AG04450 (cell line): ENCODE results near the gene COBL. TPM values are rescaled to one million over a fixed set of nuclear protein-coding genes. Genes with fewer than 3 reads are reported as not detected.

Experiments
- CTCF ChIA-PET: fragments of 300-600, 350-600 bp; formaldehyde crosslinking; extraction: SDS; loops from one replicate; lab custom pipeline; 2022; ENCODE audit warnings: antibody characterized with exemption, inconsistent platforms; lab: Charles Lee
- POLR2A ChIA-PET: fragments of 350-600 bp; formaldehyde crosslinking; extraction: SDS; loops from one replicate; lab custom pipeline; 2021; ENCODE audit warnings: antibody characterized with exemption, inconsistent platforms; lab: Yijun Ruan, JAX
- DNase-seq: peaks from one replicate; pipeline ENCODE4 v3.0.0-alpha.2; 2011; ENCODE audit warnings: low read depth, low spot score
- H3K27ac ChIP-seq: one replicate; pipeline ENCODE4 v1.5.1; 2012; ENCODE audit warnings: low read depth, low read length, control low read depth
- H3K27me3 ChIP-seq: one replicate; pipeline ENCODE4 v1.6.0; 2012; ENCODE audit warnings: low read length; ENCODE audit not compliant: control insufficient read depth, insufficient read depth
- H3K4me3 ChIP-seq: 2 replicates; pipeline ENCODE4 v1.5.1; 2011; ENCODE audit warnings: mild to moderate bottlenecking, low read depth, low read length, control low read depth
- H3K9me3 ChIP-seq: 2 replicates; pipeline ENCODE4 v1.5.1; 2012; ENCODE audit warnings: low read length; ENCODE audit not compliant: control insufficient read depth, insufficient read depth
- polyA plus RNA-seq: library from polyadenylated mRNA; depleted of rRNA; stranded (reverse); fragments of >200 nt; gene quantifications from 2 replicates; pipeline ENCODE4 v1.2.3, GENCODE V29; 2011
- TF ChIP-seq, protein P1 (sequence below): IDR thresholded peaks from 2 replicates; pipeline ENCODE4 v1.5.1; 2011; ENCODE audit warnings: low read depth, low read length, control low read depth, inconsistent platforms

The COBL gene
- polyA plus RNA-seq, 1 experiment = 0.06 TPM

DNA sequence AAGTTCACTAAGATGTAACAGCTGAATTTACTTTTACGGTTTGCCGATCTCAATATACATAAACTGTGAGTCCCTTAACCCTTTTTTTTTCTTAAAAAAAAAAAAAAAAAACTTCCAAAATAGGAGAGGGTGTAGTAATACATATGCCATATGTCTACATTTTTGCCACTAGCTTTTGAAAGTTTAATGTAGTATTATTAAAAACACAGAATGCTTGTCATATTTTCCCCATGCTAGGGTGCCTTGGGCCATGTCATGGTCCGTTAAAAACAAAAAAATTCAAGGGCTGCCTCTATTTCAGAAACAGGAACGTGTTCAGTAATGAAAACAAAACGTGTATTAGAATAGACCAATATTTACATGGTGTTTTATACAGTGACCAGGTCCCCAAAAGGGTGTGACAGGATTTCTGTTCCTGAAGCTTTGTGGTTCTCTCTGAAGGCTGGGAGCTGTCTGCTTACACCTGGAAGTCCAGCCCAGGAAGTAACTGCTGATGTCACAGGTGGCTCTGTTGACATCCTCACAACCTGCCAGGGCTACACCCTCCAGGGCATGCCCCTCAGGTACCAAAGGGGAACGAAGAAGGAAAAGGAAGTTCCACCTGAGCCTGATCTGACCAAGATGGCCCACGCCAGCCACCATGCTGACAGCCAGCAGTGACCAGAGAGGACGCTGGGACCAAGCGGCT is 79.0 kb downstream of the COBL start:
- H3K27me3 ChIP-seq = no peaks in the 10 kb centered on the region
- CTCF ChIA-PET = no interaction called here
- no peak overlapping the region for H3K4me3 ChIP-seq
- TF ChIP-seq, protein P1, sequence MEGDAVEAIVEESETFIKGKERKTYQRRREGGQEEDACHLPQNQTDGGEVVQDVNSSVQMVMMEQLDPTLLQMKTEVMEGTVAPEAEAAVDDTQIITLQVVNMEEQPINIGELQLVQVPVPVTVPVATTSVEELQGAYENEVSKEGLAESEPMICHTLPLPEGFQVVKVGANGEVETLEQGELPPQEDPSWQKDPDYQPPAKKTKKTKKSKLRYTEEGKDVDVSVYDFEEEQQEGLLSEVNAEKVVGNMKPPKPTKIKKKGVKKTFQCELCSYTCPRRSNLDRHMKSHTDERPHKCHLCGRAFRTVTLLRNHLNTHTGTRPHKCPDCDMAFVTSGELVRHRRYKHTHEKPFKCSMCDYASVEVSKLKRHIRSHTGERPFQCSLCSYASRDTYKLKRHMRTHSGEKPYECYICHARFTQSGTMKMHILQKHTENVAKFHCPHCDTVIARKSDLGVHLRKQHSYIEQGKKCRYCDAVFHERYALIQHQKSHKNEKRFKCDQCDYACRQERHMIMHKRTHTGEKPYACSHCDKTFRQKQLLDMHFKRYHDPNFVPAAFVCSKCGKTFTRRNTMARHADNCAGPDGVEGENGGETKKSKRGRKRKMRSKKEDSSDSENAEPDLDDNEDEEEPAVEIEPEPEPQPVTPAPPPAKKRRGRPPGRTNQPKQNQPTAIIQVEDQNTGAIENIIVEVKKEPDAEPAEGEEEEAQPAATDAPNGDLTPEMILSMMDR = no peak
- POLR2A ChIA-PET = no interaction called here
- DNase-seq = no peak
- H3K27ac ChIP-seq = no peak overlapping the region
- H3K9me3 ChIP-seq = no peaks in the 10 kb centered on the region

DNA sequence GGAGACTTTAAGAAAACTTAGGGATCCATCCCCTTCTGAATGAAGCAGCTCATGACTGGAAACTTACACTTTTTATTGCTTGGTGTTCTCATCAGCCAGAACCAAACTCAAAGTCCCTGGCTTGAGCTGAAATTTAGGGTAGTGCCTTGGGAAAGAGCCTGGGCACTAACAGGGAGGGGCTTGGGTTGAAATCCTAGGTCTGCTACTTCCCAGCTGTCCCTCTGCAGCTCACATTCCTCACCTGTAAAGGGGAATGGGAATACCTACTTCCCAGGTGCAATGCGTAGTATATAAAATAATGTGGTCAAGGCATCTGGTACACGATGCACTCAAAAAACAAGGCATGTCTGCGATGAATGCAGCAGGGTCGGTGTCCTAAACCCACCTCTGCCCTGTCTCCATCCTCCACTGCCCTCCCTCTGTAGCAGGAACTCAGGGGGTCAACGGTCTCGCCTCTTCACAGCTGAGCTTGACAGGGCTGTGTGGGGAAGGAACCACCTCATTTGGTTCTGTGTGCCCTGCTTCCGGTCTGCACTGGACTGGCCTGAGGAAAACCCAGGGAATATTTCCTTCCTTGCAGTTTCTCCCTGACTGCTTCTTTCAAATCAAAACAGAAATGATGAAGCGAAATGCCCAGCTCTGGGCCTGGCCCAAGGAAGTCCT is 80.0 kb downstream of the COBL start:
- TF ChIP-seq, protein P1 = no peak
- DNase-seq = no peak
- CTCF ChIA-PET = no interaction called here
- H3K27me3 ChIP-seq = no peaks in the 10 kb centered on the region
- no peak overlapping the region for H3K4me3 ChIP-seq
- no peaks in the 10 kb centered on the region for H3K9me3 ChIP-seq
- H3K27ac ChIP-seq = no peak overlapping the region
- POLR2A ChIA-PET = no interaction called here

DNA sequence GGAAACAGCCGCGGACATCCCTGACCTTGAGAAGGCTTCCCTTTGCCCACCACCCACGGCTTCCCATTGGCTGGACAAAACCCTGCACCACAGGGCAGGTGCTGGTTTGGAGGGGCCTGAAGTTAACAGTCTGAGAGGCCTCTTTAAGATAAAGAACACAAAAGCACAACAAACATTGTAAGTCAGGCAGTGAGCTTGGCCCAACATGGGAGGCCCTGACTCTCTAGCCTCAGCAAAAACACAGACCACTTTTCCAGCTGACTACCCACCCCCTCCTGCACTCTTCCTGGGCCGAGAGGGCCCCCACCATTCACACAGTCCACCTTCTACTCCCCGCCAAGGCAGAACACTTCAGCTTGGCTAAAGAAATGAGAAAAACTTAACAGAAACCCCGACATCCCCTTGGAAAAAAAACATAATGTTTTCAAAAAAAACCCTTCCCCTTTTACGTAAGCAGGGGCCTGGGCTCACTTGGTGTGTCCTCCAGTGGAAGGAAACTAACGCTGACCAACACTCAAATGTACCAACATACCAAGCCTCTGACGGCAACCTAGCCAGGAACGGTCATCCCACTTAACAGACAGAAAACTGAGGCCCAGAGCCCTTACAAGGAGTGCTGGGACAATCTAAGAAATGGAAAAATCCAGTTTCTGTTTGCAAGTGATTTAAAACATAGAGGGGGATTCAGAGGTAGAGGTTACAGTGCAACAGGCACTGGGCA is 80.9 kb downstream of the COBL start:
- TF ChIP-seq, protein P1 = no peak
- ChIA-PET CTCF (no interaction called here), POLR2A (no interaction called here)
- H3K9me3 ChIP-seq = no peaks in the 10 kb centered on the region
- no peak overlapping the region for H3K4me3 ChIP-seq
- no peak overlapping the region for H3K27ac ChIP-seq
- no peaks in the 10 kb centered on the region for H3K27me3 ChIP-seq
- no peak for DNase-seq

DNA sequence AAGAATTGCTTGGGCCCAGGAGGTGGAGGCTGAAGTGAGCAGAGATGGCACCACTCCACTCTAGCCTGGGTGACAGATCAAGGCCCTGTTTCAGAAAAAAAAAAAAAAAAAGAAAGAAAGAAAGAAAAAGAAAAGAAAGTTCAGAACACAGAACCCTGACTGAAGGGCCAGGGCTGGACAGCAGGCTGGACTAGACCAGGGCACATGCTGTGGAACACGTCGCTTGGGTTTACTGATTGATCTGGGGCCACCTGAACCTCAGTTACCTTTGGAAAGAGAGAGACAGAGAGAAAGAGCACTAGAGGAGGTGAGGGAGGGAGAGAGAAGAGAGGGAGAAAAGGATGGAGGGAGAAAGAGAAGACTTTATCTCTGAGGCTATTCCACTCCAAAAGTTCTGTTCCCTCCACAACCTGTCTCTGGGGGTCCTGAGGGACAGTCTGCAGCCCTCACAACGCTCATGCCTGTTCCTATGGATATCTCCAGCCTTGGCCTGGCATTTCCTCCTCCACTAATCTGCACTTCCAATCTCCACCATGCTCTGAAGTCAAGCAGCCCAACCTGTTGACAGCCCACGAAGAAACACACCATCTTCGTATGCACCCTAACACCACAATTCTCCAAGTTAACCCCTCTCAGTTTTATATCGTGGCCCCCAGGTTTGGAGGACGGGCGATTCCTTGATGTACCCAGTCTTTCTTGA is 81.8 kb downstream of the COBL start:
- DNase-seq = no peak
- POLR2A ChIA-PET = no interaction called here
- CTCF ChIA-PET = no interaction called here
- H3K4me3 ChIP-seq = no peak overlapping the region
- no peaks in the 10 kb centered on the region for H3K27me3 ChIP-seq
- no peaks in the 10 kb centered on the region for H3K9me3 ChIP-seq
- TF ChIP-seq, protein P1 = no peak
- H3K27ac ChIP-seq = no peak overlapping the region
